Measurements from ENCODE around the gene RTCB. TPM values are rescaled to one million over a fixed set of nuclear protein-coding genes. Genes with fewer than 3 reads are reported as not detected.

The RTCB gene
- total RNA-seq, 1 experiment from 2014 or later = 101 TPM

GRCh38 chr22:32417906-32418305 is 5.9 kb upstream of the RTCB start:
- H3K36me3 Mint-ChIP-seq (ENCODE audit: insufficient read depth in 1 of 3, low read depth in 3 of 3) = no peaks in the 10 kb centered on the region
- no peak overlapping the region for H3K27ac ChIP-seq (ENCODE audit: insufficient read length, low read depth, low read length)
- H3K18ac ChIP-seq (ENCODE audit: insufficient read length, low read depth, low read length) = no peak overlapping the region
- no peak overlapping the region for H2BK5ac ChIP-seq (ENCODE audit: insufficient read length, low read length)
- no peak overlapping the region for H3K27ac Mint-ChIP-seq
- no peak overlapping the region for H3K9ac ChIP-seq (ENCODE audit: extremely low read depth, insufficient read length, low read length)
- no CpG with 5 or more reads among the region's 4 CpGs for WGBS (ENCODE audit: extremely low coverage, insufficient read length, low lambda C conversion rate)
- no peaks in the 10 kb centered on the region; the same call in 1 of the 2 replicates for H3K27me3 ChIP-seq (ENCODE audit: insufficient read depth, low read length)
- no peak overlapping the region for H2AFZ ChIP-seq (ENCODE audit: low read length)
- peaks cover 5 to 11% of the 10 kb centered on the region in 2 experiments for H3K4me1 Mint-ChIP-seq
- H3K9me3 ChIP-seq (ENCODE audit: control insufficient read depth, low read depth, low read length) = no peaks in the 10 kb centered on the region
- no peak overlapping the region for H4K5ac ChIP-seq (ENCODE audit: insufficient read length, low read depth, low read length)
- H3K4me2 ChIP-seq (ENCODE audit: insufficient read depth, insufficient read length, low read length) = no peak overlapping the region
- H3K79me2 ChIP-seq (ENCODE audit: insufficient read depth, low read length) = no peaks in the 10 kb centered on the region
- no peak overlapping the region for H3K14ac ChIP-seq (ENCODE audit: insufficient read depth, low read length)
- H2AK5ac ChIP-seq (ENCODE audit: insufficient read length, low read length) = no peak overlapping the region
- no peaks in the 10 kb centered on the region for H3K4me1 ChIP-seq (ENCODE audit: insufficient read depth, low read length)
- no peak overlapping the region for H2BK120ac ChIP-seq (ENCODE audit: low read depth, low read length, poor library complexity, severe bottlenecking)
- no peaks in the 10 kb centered on the region for H3K79me1 ChIP-seq (ENCODE audit: insufficient read depth, low read depth, low read length, poor library complexity, severe bottlenecking)
- H3K56ac ChIP-seq (ENCODE audit: insufficient read length, low read depth, low read length) = no peak overlapping the region
- no peak overlapping the region for H2BK20ac ChIP-seq (ENCODE audit: low read depth, low read length, poor library complexity, severe bottlenecking)
- no peak overlapping the region for H4K91ac ChIP-seq (ENCODE audit: insufficient read length, low read depth, low read length)
- H3K4ac ChIP-seq (ENCODE audit: low read depth, low read length) = no peak overlapping the region
- H3K9me3 Mint-ChIP-seq = no peaks in the 10 kb centered on the region
- no peak overlapping the region for H3K23ac ChIP-seq (ENCODE audit: insufficient read length, low read depth, low read length)
- no peak overlapping the region for H3K4me3 Mint-ChIP-seq
- no peak for TF ChIP-seq CTCF (conservative IDR thresholded peaks at IDR 0.05)
- H3T11ph ChIP-seq (ENCODE audit: low read length) = no peak overlapping the region
- no peak overlapping the region for H2BK15ac ChIP-seq (ENCODE audit: low read depth, low read length)
- no peak for DNase-seq
- no peaks in the 10 kb centered on the region for H4K20me1 ChIP-seq (ENCODE audit: control insufficient read depth, insufficient read depth, insufficient read length)
- no peak overlapping the region for H2BK12ac ChIP-seq (ENCODE audit: insufficient read length, low read depth, low read length)
- peaks cover 81% of the 10 kb centered on the region for H3K27me3 Mint-ChIP-seq (ENCODE audit: low read depth)
- H3K23me2 ChIP-seq (ENCODE audit: insufficient read length, low read depth, low read length, poor library complexity, severe bottlenecking) = no peaks in the 10 kb centered on the region
- no peak overlapping the region for H4K8ac ChIP-seq (replicated peaks; ENCODE audit: insufficient read length, low read depth, low read length)

Measured in H9 (cell line).